IPS DF 19.7 (cell line): ENCODE data around the gene HHIPL1.

ENCODE experiments used
- DNase-seq: peaks from one replicate; pipeline ENCODE4 v3.0.0-alpha.2; 2013; ENCODE audit warnings: low read depth, low spot score

HHIPL1 gene

GRCh38 chr14:99611646-99612045 is 33.3 kb upstream of the HHIPL1 start:
- DNase-seq, result no peak

DNA sequence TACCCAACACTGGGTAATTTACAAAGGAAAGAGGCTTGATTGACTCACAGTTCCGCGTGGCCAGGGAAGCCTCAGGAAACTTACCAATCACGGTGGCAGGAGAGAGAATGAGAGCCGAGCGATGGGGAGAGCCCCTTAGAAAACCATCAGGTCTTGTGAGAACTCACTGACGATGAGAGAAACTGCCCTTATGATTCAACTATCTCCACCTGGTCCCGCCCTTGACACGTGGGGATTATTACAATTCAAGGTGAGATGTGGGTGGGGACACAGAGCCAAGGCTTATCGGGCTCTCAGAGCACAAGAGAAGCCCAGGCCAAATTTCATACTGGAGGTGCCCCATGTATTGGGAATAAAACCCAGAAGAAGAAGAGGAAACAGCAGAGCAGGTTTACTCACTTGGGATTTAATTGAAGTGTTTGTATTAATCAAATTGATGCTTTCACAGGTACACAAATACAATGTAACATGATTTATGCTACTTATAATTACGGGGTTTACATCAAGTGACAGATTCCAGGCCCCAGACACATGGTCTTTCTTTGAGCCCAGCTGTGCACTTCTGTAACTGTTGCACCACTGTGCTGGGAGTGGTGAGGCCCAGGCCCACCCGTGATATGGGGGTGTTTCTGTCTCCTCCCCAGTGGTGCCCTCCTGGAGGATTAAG is 32.7 kb upstream of the HHIPL1 start:
- no peak for DNase-seq

GRCh38 chr14:99612738-99613330 is 32.1 kb upstream of the HHIPL1 start:
- no peak for DNase-seq

DNA sequence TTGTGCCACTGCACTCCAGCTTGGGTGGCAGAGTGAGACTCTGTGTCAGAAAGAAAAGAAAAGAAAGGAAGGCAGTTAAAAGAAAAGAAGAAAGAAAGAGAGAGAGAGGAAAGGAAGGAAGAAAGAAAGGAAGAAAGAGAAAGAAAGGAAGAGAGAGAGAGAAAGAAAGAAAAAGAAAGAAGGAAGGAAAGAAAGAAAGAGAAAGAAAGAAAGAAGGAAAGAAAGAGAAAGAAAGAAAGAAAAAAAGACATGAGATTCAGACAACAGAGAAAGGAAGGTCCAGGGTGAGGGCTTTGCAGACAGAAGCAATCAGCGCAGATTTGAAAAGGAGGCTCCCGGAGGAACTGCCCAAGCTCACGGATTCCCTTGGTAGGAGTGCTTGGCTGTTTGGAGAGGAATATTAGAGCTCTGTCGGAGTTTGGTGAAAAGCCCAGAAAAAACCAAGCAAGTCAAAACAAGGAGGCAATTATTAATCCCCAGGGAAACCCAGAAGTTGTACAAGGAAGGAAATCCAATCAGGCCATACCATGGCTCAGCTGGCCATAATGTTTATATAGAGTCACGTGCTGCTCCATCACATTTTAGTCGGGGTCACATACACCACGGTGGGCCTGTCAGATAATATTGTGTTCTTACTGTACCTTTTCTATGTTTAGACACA is 29.3 kb upstream of the HHIPL1 start:
- DNase-seq, result no peak

GRCh38 chr14:99616832-99617800 is 27.8 kb upstream of the HHIPL1 start:
- no peak for DNase-seq

GRCh38 chr14:99619835-99620834 is 24.8 kb upstream of the HHIPL1 start:
- no peak for DNase-seq

DNA sequence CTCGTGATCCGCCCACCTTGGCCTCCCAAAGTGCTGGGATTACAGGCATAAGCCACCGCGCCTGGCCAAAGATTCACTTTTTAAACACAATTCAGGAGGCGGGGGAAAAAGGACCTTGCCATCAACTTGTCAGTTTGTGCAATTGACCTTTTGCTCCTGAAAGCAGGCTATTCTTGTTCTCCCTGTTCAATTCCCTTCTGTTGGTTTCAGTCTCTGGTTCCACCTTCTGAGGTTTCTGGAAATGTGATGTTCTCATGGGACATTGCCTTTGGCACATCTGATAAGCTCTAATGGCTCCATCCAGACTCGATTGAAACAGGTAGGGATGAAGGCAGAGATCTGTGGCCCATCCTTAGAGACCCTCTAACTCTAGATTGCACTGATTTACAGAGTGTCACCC is 23.0 kb upstream of the HHIPL1 start:
- DNase-seq, result no peak

DNA sequence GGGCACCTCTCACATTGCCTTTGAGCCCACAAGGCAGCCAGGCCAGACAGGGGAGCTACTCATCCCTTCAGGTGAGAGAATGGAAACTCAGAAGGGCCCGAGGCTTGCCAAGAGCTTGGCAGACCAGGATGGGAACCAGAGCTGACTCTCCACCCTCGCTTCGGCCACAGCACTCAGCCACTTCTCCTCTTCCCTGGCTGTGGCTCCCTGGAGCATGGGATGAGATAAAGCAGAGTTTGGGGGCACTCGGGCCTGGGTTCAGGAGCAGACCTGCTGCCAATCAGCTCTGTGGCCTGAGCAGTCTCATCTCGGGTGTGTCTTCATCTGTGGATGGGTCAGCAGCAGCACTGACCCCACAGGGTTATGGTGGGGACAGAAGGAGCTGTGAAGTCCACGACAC is 20.9 kb upstream of the HHIPL1 start:
- no peak for DNase-seq

DNA sequence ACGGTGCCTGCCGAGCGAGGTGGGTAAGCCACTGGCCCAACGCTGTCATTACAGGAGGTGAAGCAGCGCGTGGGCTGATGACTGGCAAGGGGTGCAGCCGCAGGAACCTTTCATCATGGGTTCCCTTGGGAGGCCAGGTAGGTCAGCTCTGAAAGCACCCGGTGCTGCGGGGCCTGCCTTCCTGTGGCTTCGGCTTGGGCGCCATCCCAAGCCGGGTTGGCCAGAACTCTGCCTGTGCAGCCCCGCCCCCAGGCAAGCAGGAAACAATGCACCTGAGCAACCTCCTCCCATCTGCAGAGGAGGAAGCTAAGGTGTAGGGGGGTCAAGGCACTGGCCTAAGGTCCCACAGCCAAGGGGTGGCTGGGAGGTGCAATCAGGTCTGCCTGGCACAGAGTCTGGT is 20.0 kb upstream of the HHIPL1 start:
- DNase-seq, result no peak

- DNase-seq, result no peak
Observed at GRCh38 chr14:99625476-99625875, 19.5 kb upstream of the HHIPL1 start.

DNA sequence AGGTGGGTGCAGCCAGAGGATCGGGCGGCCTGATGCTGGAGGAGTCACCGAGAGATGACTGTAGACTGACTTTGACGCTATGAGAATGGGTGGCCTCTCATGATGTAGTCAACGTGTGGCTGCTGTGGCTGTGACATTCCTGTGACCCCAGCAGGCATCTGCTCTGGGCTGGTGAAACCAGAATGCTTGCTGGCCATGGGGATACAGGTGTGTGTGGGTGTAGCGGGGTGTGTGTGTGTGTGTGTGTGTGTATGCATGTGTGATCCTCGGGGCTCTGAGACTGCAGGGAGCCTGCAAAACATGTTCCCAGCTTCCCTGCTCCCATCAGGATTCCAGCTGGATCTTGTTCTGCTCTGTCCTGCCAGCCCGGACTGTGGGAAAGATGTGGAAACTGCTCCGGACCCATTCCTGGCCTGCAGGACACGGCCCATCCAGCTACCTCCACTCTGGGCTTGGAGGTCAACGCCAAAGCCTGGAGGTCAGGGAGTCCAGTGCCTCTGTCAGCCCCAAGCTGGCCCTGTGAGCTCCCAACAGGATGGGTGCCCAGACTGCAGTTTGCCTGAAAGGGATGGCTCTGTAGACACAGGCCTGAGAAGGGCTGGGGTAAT is 18.8 kb upstream of the HHIPL1 start:
- DNase-seq, result no peak

- no peak for DNase-seq
Observed at GRCh38 chr14:99627100-99627499, 17.8 kb upstream of the HHIPL1 start.

DNA sequence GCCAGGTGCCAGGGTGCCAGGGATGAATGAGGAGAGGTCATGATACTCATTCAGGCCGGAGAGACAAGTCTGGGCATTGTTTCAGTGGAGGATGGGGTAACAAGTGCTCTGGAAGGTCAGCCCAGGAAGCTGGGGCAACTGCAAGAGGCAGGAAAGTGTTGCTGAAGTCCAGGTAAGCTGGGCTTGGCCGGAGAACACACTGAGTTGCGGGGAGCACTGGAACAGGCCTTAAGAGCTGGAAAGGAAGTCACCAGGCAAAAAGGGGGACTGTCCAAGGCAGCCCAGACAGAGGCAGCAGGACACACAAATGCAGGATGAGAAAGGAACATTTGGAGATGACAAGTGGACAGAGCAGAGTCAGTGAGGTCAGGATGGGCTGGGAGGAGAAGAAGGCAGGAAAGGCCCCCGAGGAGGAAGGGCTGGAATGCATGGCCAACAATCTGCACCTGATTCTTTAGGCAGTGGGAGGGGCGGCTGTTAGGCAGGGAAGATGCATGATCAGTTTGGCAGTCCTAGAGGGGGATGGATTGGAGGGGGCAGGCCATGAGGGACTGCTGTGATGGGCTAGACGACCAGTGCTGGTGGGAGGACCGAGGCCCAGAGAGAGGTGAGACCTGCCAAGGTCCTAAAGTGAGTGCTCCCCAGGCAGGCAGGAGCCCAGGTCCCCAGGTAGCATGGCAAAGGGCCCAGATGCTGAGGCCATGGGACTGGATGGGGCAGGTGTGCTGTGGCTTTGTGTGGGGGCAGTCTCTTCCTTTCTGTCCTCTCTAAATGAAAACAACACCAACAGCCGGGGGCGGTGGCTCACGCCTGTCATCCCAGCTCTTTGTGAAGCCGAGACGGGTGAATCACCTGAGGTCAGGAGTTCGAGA is 17.2 kb upstream of the HHIPL1 start:
- DNase-seq, result no peak

DNA sequence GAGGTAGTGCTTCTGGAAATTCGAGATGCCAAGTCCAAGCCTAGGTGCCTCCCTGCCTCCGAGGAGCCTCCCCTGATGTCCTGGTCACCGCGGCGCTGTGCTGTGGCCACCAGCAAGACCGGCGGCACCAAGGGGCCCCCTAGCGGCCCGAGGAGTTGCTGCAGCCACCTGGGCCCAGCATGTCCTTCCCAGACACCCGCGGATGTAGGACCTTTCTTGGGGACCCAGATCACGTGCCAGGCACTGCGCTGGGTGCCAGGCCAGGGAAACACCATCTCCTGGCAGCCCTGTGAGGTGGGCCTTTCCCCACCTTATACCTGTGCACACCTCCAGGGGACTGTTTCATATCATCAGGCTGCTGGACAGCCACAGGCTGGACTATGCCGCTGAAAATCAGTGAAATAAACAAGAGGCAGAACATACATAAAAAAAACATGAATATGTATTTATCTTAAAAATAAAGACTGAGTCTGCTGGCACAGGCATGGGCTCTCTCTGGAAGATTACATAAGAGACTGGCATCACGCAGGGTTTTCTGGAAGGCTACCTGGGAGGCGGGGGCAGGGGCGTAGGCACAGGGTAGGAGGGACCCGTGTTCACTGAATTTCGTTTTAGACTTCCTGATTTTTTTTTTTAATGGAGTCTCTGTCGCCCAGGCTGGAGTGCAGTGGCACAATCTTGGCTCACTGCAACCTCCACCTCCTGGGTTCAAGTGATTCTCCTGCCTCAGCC is 15.9 kb upstream of the HHIPL1 start:
- DNase-seq, result peak; percentile 38

DNA sequence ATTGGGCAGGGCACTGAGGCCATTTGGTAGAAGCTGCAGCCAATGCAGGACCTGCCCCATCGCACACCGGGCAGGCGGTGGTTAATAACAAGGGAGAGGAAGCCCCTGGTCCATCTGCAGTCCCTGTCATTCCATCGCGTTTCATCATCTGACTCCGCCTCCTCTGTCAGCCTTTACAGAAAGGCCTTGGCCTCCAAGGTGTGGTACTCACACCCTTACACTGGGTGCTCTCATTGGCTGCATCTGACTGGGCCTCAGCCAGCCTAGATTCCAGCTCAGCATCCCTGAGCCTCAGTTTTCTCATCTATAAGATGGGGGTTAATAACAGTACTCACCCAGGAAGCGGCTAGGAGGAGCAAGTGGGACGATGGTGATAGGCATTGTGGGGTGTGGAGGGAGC is 14.7 kb upstream of the HHIPL1 start:
- DNase-seq, result no peak

- no peak for DNase-seq
Observed at GRCh38 chr14:99632410-99633035, 12.4 kb upstream of the HHIPL1 start.

GRCh38 chr14:99633141-99633540 is 11.8 kb upstream of the HHIPL1 start:
- DNase-seq, result no peak

DNA sequence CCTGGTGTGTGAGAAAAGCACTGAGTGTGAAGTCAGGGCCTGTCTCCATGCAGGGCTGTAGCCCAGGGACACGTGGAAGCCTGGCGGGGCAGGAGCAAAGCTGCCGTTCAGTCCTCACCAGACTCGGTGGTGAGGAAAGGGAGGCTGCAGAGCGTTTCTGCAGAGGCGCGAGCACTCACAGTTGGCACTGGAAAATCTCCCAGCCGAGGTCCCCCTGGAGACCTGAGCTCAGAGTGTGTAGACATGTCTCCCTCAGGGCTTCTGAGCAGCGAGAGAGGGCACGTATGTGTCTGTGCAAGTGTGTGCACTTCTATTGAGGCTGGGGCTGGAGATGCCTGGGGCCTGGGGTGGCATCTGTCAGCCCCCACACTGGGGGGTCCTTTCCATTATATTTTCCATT is 11.0 kb upstream of the HHIPL1 start:
- no peak for DNase-seq
